H1 (cell line): ENCODE results near the gene DBP. TPM values are rescaled to one million over a fixed set of nuclear protein-coding genes. Genes with fewer than 3 reads are reported as not detected.
A peak's percentile ranks its signal among the peaks of the same experiment; 100 is the strongest.

Experiments used
- CTCF ChIA-PET: fragments of 300-600 bp; sonication (Branson Sonifier 250); formaldehyde crosslinking; loops from one replicate; lab custom pipeline; 2021; ENCODE audit not compliant: partially characterized antibody; lab: Charles Lee
- POLR2A ChIA-PET: fragments of 300-600 bp; sonication (Branson Sonifier 250); formaldehyde crosslinking; loops from one replicate; lab custom pipeline; 2021; ENCODE audit warnings: inconsistent platforms; ENCODE audit not compliant: partially characterized antibody; lab: Charles Lee
- DNase-seq, 2 experiments: peaks; one replicate each; pipeline versions ENCODE4 v3.0.0 to v3.0.0-alpha.2; 2010 to 2022; ENCODE audit warnings: low spot score in 2 of 2, low read depth in 1 of 2, mixed read lengths in 1 of 2
- FAIRE-seq: peaks from 2 replicates; lab custom pipeline; 2011; peaks lifted over from hg19 to GRCh38; lab: Jason Lieb, UNC
- H2AFZ ChIP-seq: 2 replicates; pipeline ENCODE4 v1.8.1; 2012; ENCODE audit warnings: low read length, inconsistent platforms
- H2AK5ac ChIP-seq: 2 replicates; pipeline ENCODE4 v1.6.1; 2013; ENCODE audit warnings: low read depth, low read length
- H2BK120ac ChIP-seq: replicated peaks from 2 replicates; pipeline ENCODE3; 2013; ENCODE audit warnings: low read depth, low read length, inconsistent platforms
- H2BK12ac ChIP-seq: 2 replicates; pipeline ENCODE4 v1.6.1; 2013; ENCODE audit warnings: low read depth, low read length
- H2BK15ac ChIP-seq: 2 replicates; pipeline ENCODE4 v1.6.1; 2013; ENCODE audit warnings: low read length
- H2BK20ac ChIP-seq: 2 replicates; pipeline ENCODE4 v1.6.1; 2013; ENCODE audit warnings: low read length
- H2BK5ac ChIP-seq: 2 replicates; pipeline ENCODE4 v1.6.1; 2013; ENCODE audit warnings: low read depth, low read length
- H3K14ac ChIP-seq: 2 replicates; pipeline ENCODE4 v1.6.1; 2013; ENCODE audit warnings: inconsistent platforms; ENCODE audit not compliant: insufficient read length
- H3K18ac ChIP-seq: 2 replicates; pipeline ENCODE4 v1.6.1; 2013; ENCODE audit warnings: low read length; ENCODE audit errors: extremely low read depth
- H3K23ac ChIP-seq: 2 replicates; pipeline ENCODE4 v1.6.1; 2013; ENCODE audit warnings: inconsistent platforms; ENCODE audit not compliant: insufficient read length
- H3K23me2 ChIP-seq: 2 replicates; pipeline ENCODE4 v1.6.1; 2013; ENCODE audit warnings: low read depth, low read length
- H3K27ac ChIP-seq: 2 replicates; pipeline ENCODE4 v1.6.1; 2011; ENCODE audit warnings: low read depth, low read length, inconsistent platforms
- H3K27me3 ChIP-seq, 4 experiments: replicated peaks in 1 of 4; 1 replicate in 1 of 4; 2 replicates in 3 of 4; pipeline versions ENCODE4 v1.6.1 to v1.8.1; 2011 to 2013; ENCODE audit warnings: low read length in 3 of 4, mild to moderate bottlenecking in 3 of 4, inconsistent platforms in 2 of 4, mixed read lengths in 2 of 4, moderate library complexity in 1 of 4; ENCODE audit not compliant: control insufficient read depth in 3 of 4, insufficient read depth in 3 of 4; ENCODE audit errors: extremely low read depth in 1 of 4
- H3K36me3 ChIP-seq, 4 experiments: 2 replicates each; pipeline versions ENCODE4 v1.6.1 to v1.8.1; 2011 to 2013; ENCODE audit warnings: mild to moderate bottlenecking in 4 of 4, low read length in 3 of 4, moderate library complexity in 2 of 4, control low read depth in 1 of 4, inconsistent platforms in 1 of 4; ENCODE audit not compliant: insufficient read depth in 4 of 4, control insufficient read depth in 2 of 4
- H3K4ac ChIP-seq: replicated peaks from 2 replicates; pipeline ENCODE3; 2013; ENCODE audit warnings: low read length, low read depth, mixed read lengths, inconsistent platforms; ENCODE audit not compliant: insufficient read length
- H3K4me1 ChIP-seq, 4 experiments: replicated peaks in 1 of 4; 1 replicate in 1 of 4; 2 replicates in 3 of 4; pipeline versions ENCODE4 v1.6.1 to v1.8.1; 2011 to 2013; ENCODE audit warnings: low read length in 3 of 4, inconsistent platforms in 2 of 4, mixed read lengths in 1 of 4; ENCODE audit not compliant: insufficient read depth in 4 of 4, control insufficient read depth in 3 of 4
- H3K4me2 ChIP-seq, 2 experiments: 2 replicates each; pipeline versions ENCODE4 v1.6.1 to v1.8.1; 2011 to 2013; ENCODE audit warnings: low read depth in 2 of 2, low read length in 2 of 2, control low read depth in 1 of 2, inconsistent platforms in 1 of 2, mild to moderate bottlenecking in 1 of 2; ENCODE audit not compliant: insufficient read depth in 1 of 2
- H3K4me3 ChIP-seq, 4 experiments: fragments of 200-600, 300-600 bp in 1 of 4; sonication (generic), shearing (Covaris generic), sonication (Bioruptor Twin) in 1 of 4; 2 replicates each; pipeline versions ENCODE4 v1.5.1 to v1.8.1; 2011 to 2016; ENCODE audit warnings: low read length in 4 of 4, low read depth in 3 of 4, control low read depth in 2 of 4, inconsistent platforms in 2 of 4, mild to moderate bottlenecking in 2 of 4, mixed read lengths in 1 of 4, moderate library complexity in 1 of 4; ENCODE audit not compliant: insufficient read depth in 2 of 4; ENCODE audit errors: extremely low read depth in 1 of 4
- H3K56ac ChIP-seq: replicated peaks from 2 replicates; pipeline ENCODE3; 2013; ENCODE audit warnings: low read depth, mild to moderate bottlenecking, mixed read lengths, low read length, inconsistent platforms; ENCODE audit not compliant: insufficient read length
- H3K79me1 ChIP-seq: 2 replicates; pipeline ENCODE4 v1.6.1; 2013; ENCODE audit warnings: low read depth, low read length, control low read depth
- H3K79me2 ChIP-seq, 2 experiments: 2 replicates each; pipeline versions ENCODE4 v1.6.1 to v1.8.1; 2012 to 2013; ENCODE audit warnings: low read length in 2 of 2, mild to moderate bottlenecking in 2 of 2, inconsistent platforms in 1 of 2; ENCODE audit not compliant: insufficient read depth in 2 of 2, control insufficient read depth in 1 of 2
- H3K9ac ChIP-seq, 4 experiments: replicated peaks in 1 of 4; 1 replicate in 1 of 4; 2 replicates in 3 of 4; pipeline versions ENCODE4 v1.6.1 to v1.8.1; 2011 to 2013; ENCODE audit warnings: low read depth in 3 of 4, low read length in 3 of 4, control low read depth in 2 of 4, mild to moderate bottlenecking in 2 of 4, moderate library complexity in 2 of 4, inconsistent platforms in 1 of 4; ENCODE audit errors: extremely low read depth in 1 of 4
- H3K9me3 ChIP-seq, 2 experiments: 2 replicates each; pipeline versions ENCODE4 v1.6.1 to v1.8.1; 2012 to 2013; ENCODE audit warnings: mild to moderate bottlenecking in 2 of 2, moderate library complexity in 2 of 2, control low read depth in 1 of 2, inconsistent platforms in 1 of 2, low read depth in 1 of 2, low read length in 1 of 2, mixed read lengths in 1 of 2; ENCODE audit not compliant: insufficient read depth in 2 of 2
- H4K20me1 ChIP-seq, 2 experiments: replicated peaks in 1 of 2; 2 replicates each; pipeline versions ENCODE3 to v1.8.1; 2011 to 2013; ENCODE audit warnings: inconsistent platforms in 2 of 2, low read length in 2 of 2, mild to moderate bottlenecking in 1 of 2; ENCODE audit not compliant: insufficient read depth in 2 of 2, control insufficient read depth in 1 of 2
- H4K5ac ChIP-seq: 2 replicates; pipeline ENCODE4 v1.6.1; 2013; ENCODE audit warnings: low read length, low read depth, mixed read lengths, inconsistent platforms; ENCODE audit not compliant: insufficient read length
- H4K8ac ChIP-seq: 2 replicates; pipeline ENCODE4 v1.8.0; 2013; ENCODE audit warnings: mild to moderate bottlenecking, moderate library complexity, low read length, inconsistent platforms; ENCODE audit not compliant: insufficient read depth; ENCODE audit errors: extremely low read depth
- H4K91ac ChIP-seq: replicated peaks from 2 replicates; pipeline ENCODE3; 2013; ENCODE audit warnings: low read length, mixed read lengths, inconsistent platforms; ENCODE audit not compliant: insufficient read length
- CBX8 ChIP-seq: fragments of 300-800, 300-1000 bp; sonication (generic); IDR thresholded peaks from 2 replicates; pipeline ENCODE4 v1.7.1; 2016; ENCODE audit warnings: low read depth, low read length, borderline replicate concordance
- EZH2 ChIP-seq: fragments of 200-600 bp; sonication (generic); IDR thresholded peaks from 2 replicates; pipeline ENCODE4 v1.7.1; 2012; ENCODE audit warnings: low read depth, mild to moderate bottlenecking, moderate library complexity, low read length, inconsistent platforms; ENCODE audit not compliant: severe bottlenecking
- KDM1A ChIP-seq: fragments of 200-600, 300-600 bp; sonication (generic); IDR thresholded peaks from 2 replicates; pipeline ENCODE4 v1.7.1; 2016; ENCODE audit warnings: mild to moderate bottlenecking, low read length, borderline replicate concordance
- KDM4A ChIP-seq: IDR thresholded peaks from one replicate; pipeline ENCODE4 v1.7.1; 2012; ENCODE audit warnings: low read depth, mild to moderate bottlenecking, moderate library complexity, low read length, inconsistent platforms; ENCODE audit not compliant: severe bottlenecking
- SP1 ChIP-seq: IDR thresholded peaks from 2 replicates; pipeline ENCODE4 v1.6.1; 2011; ENCODE audit warnings: low read depth, low read length
- TAF1 ChIP-seq: IDR thresholded peaks from 2 replicates; pipeline ENCODE4 v1.6.1; 2011; ENCODE audit warnings: mild to moderate bottlenecking, low read depth, low read length
- WGBS, 2 experiments: shearing (Covaris generic) in 1 of 2; methylation state at CpG; one replicate each; pipeline versions ENCODE4 v1.1.6 to v1.1.7; 2013 to 2015; ENCODE audit warnings: low lambda C conversion rate in 2 of 2, mixed read lengths in 2 of 2, inconsistent platforms in 1 of 2, low coverage in 1 of 2, missing lambda C conversion rate in 1 of 2; ENCODE audit not compliant: insufficient replicate concordance in 2 of 2, insufficient coverage in 1 of 2, insufficient read length in 1 of 2; ENCODE audit errors: extremely low coverage in 1 of 2, missing lambda C conversion rate in 1 of 2; 5-methylcytosine and 5-hydroxymethylcytosine counted together
- polyA plus RNA-seq, 7 experiments: library from polyadenylated mRNA; depleted of rRNA in 3 of 7; stranded (reverse) in 5 of 7; unstranded in 2 of 7; fragments of >200 nt in 5 of 7; fragments of 200-250 nt in 2 of 7; gene quantifications; 1 replicate in 5 of 7; 2 replicates in 1 of 7; 4 replicates in 1 of 7; pipeline versions ENCODE4 v1.2.1 to v1.2.3, GENCODE V29; 2011 to 2013; ENCODE audit warnings: missing spikeins in 2 of 7, mixed read lengths in 2 of 7
- total RNA-seq: library from RNA; stranded (reverse); fragmentation: NEBNext Ultra II Directional; extraction: Animal tissue kit (Norgen Biotek cat#: 25700); gene quantifications from 2 replicates; pipeline ENCODE4 v1.2.1, GENCODE V29; 2021

The DBP gene
- total and polyA plus RNA-seq, 2 of the 8 experiments (the other 6 are each of a cell fraction or from before 2014, with no cell fraction given): 7.5 to 8.3 TPM

GRCh38 chr19:48645620-48646000 lies 8.4 kb upstream of the DBP start:
- peaks cover 0 to 11% of the 10 kb centered on the region in 2 experiments; a peak in 2 of 4 replicates for H3K79me2 ChIP-seq
- H3K4ac ChIP-seq: peak overlapping the region; percentile 62
- H2BK12ac ChIP-seq: peak overlapping the region; percentile 84
- H4K20me1 ChIP-seq: no peaks in the 10 kb centered on the region
- no peaks in the 10 kb centered on the region for H3K27me3 ChIP-seq
- no peak overlapping the region for H3K23ac ChIP-seq
- peak overlapping the region; percentile 44 for H3K14ac ChIP-seq
- H3K36me3 ChIP-seq: no peaks in the 10 kb centered on the region
- H3K56ac ChIP-seq: peak overlapping the region; percentile 75
- H3K18ac ChIP-seq: peak overlapping the region; percentile 63
- peak overlapping the region; percentile 14 for H2BK120ac ChIP-seq
- peak in 1 of 2 experiments; percentile 74 for DNase-seq
- no peaks in the 10 kb centered on the region for H3K79me1 ChIP-seq
- H3K9ac ChIP-seq: peak overlapping the region in 3 of 4 experiments; percentile 40 to 73 (median 43); a peak in 6 of 7 replicates
- WGBS, 2 experiments: 0% methylated on average over 5 of the region's 6 CpGs; no CpG with 5 or more reads in 1 of the 2 experiments
- TF ChIP-seq TAF1: peak; percentile 34; the same call in 1 of the 2 replicates
- peak; percentile 48 for TF ChIP-seq KDM4A
- no peak for TF ChIP-seq EZH2
- no peak for TF ChIP-seq CBX8
- no peak for TF ChIP-seq KDM1A
- peak; percentile 56; the same call in 1 of the 2 replicates for TF ChIP-seq SP1
- TF ChIP-seq, all 59 proteins: peak for 3
- Histone ChIP-seq H3K23me2 (peaks cover 11% of the 10 kb centered on the region), H3K27ac (peak overlapping the region; percentile 78), H4K5ac (peak overlapping the region; percentile 76), H2AK5ac (peak overlapping the region; percentile 75; the same call in 1 of the 2 replicates), H2AFZ (no peak overlapping the region), H3K9me3 (no peaks in the 10 kb centered on the region), H2BK15ac (peak overlapping the region; percentile 99; the same call in 1 of the 2 replicates), H3K4me1 (peaks cover 0 to 7% (median 1%) of the 10 kb centered on the region in 4 experiments; a peak in 4 of 7 replicates), H2BK5ac (peak overlapping the region; percentile 99), H3K4me2 (peak overlapping the region; percentile 89 to 98), H4K8ac (peak overlapping the region; percentile 22), H3K4me3 (peak overlapping the region; percentile 68 to 84 (median 82)), H4K91ac (peak overlapping the region; percentile 94), H2BK20ac (peak overlapping the region; percentile 72)
- no peak for FAIRE-seq
- POLR2A ChIA-PET: interaction anchor here (0.9 to 2.9 kb wide), 39 partner anchors 8 to 318 kb away, joined by 3 to 27 read pairs (median 5); partner anchors contain the start of genes FAM83E, FUT2, HSD17B14 and IZUMO1
- CTCF ChIA-PET: interaction anchor here (0.6 to 3.4 kb wide), 31 partner anchors 9 to 327 kb away, joined by 3 to 26 read pairs (median 4); partner anchors contain the start of genes BCAT2, FUT1 and FUT2
